ENCODE results near the gene CPVL. TPM values are rescaled to one million over a fixed set of nuclear protein-coding genes. Genes with fewer than 3 reads are reported as not detected.

Gene CPVL
- total RNA-seq, 1 donor from 2014 or later, result 56.6 TPM

DNA sequence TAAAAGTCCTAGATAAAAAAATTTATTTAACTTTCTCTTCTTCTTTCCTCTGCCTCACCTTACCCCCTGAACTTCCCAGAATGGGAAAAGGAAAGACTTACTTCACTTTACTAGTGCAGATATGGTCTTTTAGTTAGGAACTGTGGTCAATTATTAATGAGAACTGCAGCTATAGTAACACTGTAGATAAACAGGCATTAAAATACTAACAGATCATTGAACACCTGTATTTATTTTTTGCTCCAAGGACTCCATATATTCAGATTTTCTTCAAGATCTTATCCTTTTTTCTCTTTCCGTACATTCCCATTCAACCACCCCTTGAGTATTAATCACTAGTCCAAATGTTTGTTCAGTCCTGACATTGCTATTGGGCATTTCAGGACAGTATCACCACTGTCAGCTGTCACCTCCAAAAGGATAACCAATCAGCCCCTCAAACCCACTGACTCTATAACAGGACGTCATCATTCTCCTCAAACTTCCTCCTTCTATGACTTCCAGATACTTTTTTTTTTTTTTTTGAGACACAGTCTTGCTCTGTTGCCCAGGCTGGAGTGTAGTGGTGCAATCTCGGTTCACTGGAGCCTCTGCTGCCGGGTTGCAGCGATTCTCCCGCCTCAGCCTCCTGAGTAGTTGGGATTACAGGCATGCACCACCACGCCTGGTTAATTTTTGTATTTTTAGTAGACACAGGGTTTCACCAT, 4.2 kb downstream of the CPVL start:
- Mint-ChIP-seq H3K27ac (no peak overlapping the region), H3K4me1 (peaks cover 34% of the 10 kb centered on the region), H3K9me3 (no peaks in the 10 kb centered on the region), H3K36me3 (no peaks in the 10 kb centered on the region), H3K4me3 (no peak overlapping the region), H3K27me3 (ENCODE audit: insufficient read depth, low read depth) (peaks cover 17% of the 10 kb centered on the region)
- Histone ChIP-seq H3K36me3 (no peaks in the 10 kb centered on the region), H3F3A (ENCODE audit: low read depth) (no peaks in the 10 kb centered on the region), H4K20me1 (ENCODE audit: low read depth) (no peaks in the 10 kb centered on the region), H3K4me3 (no peak overlapping the region), H3K27me3 (peaks cover 33% of the 10 kb centered on the region), H3K79me2 (ENCODE audit: low read depth) (no peaks in the 10 kb centered on the region), H3K4me1 (peaks cover 23% of the 10 kb centered on the region), H3K27ac (no peak overlapping the region), H3K9ac (no peak overlapping the region), H3K4me2 (no peak overlapping the region), H3K9me3 (ENCODE audit: low read depth) (no peaks in the 10 kb centered on the region), H2AFZ (replicated peaks) (no peak overlapping the region)
- TF ChIP-seq EZH2phosphoT487 (IDR thresholded peaks at IDR 0.05), result no peak
- no peak for TF ChIP-seq EZH2 (IDR thresholded peaks at IDR 0.05)
- TF ChIP-seq, protein P1, sequence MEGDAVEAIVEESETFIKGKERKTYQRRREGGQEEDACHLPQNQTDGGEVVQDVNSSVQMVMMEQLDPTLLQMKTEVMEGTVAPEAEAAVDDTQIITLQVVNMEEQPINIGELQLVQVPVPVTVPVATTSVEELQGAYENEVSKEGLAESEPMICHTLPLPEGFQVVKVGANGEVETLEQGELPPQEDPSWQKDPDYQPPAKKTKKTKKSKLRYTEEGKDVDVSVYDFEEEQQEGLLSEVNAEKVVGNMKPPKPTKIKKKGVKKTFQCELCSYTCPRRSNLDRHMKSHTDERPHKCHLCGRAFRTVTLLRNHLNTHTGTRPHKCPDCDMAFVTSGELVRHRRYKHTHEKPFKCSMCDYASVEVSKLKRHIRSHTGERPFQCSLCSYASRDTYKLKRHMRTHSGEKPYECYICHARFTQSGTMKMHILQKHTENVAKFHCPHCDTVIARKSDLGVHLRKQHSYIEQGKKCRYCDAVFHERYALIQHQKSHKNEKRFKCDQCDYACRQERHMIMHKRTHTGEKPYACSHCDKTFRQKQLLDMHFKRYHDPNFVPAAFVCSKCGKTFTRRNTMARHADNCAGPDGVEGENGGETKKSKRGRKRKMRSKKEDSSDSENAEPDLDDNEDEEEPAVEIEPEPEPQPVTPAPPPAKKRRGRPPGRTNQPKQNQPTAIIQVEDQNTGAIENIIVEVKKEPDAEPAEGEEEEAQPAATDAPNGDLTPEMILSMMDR (IDR thresholded peaks at IDR 0.05), result no peak
- DNase-seq (ENCODE audit: low spot score), result no peak

- H3K4me3 Mint-ChIP-seq, result no peak overlapping the region
- peaks cover 21% of the 10 kb centered on the region for H3K27me3 ChIP-seq
- DNase-seq (ENCODE audit: low spot score), result no peak
- H3F3A ChIP-seq (ENCODE audit: low read depth), result no peaks in the 10 kb centered on the region
- H3K9ac ChIP-seq, result no peak overlapping the region
- H3K4me2 ChIP-seq, result no peak overlapping the region
- H3K4me3 ChIP-seq, result no peak overlapping the region
- no peak overlapping the region for H3K27ac Mint-ChIP-seq
- no peak overlapping the region for H2AFZ ChIP-seq (replicated peaks)
- no peaks in the 10 kb centered on the region for H3K36me3 ChIP-seq
- no peaks in the 10 kb centered on the region for H4K20me1 ChIP-seq (ENCODE audit: low read depth)
- no peaks in the 10 kb centered on the region for H3K36me3 Mint-ChIP-seq
- peaks cover 25% of the 10 kb centered on the region for H3K4me1 Mint-ChIP-seq
- TF ChIP-seq EZH2 (IDR thresholded peaks at IDR 0.05) (no peak), EZH2phosphoT487 (IDR thresholded peaks at IDR 0.05) (no peak)
- TF ChIP-seq, protein P1 (IDR thresholded peaks at IDR 0.05), result no peak
- no peaks in the 10 kb centered on the region for H3K9me3 Mint-ChIP-seq
- no peaks in the 10 kb centered on the region for H3K79me2 ChIP-seq (ENCODE audit: low read depth)
- H3K27ac ChIP-seq, result no peak overlapping the region
- H3K9me3 ChIP-seq (ENCODE audit: low read depth), result peaks cover 3% of the 10 kb centered on the region
- H3K4me1 ChIP-seq, result peaks cover 16% of the 10 kb centered on the region
- H3K27me3 Mint-ChIP-seq (ENCODE audit: insufficient read depth, low read depth), result peaks cover 11% of the 10 kb centered on the region
Measured at GRCh38 chr7:29140873-29141468, 5.4 kb downstream of the CPVL start.

GRCh38 chr7:29139796-29140195, 6.5 kb downstream of the CPVL start:
- H3K36me3 ChIP-seq, result no peaks in the 10 kb centered on the region
- no peak overlapping the region for H2AFZ ChIP-seq (replicated peaks)
- no peak overlapping the region for H3K4me3 ChIP-seq
- no peak overlapping the region for H3K4me2 ChIP-seq
- Mint-ChIP-seq H3K9me3 (peaks cover 4% of the 10 kb centered on the region), H3K4me3 (no peak overlapping the region), H3K4me1 (peaks cover 13% of the 10 kb centered on the region), H3K27me3 (ENCODE audit: insufficient read depth, low read depth) (peaks cover 7% of the 10 kb centered on the region), H3K36me3 (no peaks in the 10 kb centered on the region), H3K27ac (no peak overlapping the region)
- H4K20me1 ChIP-seq (ENCODE audit: low read depth), result no peaks in the 10 kb centered on the region
- H3K27me3 ChIP-seq, result peaks cover 10% of the 10 kb centered on the region
- H3K9ac ChIP-seq, result no peak overlapping the region
- H3K27ac ChIP-seq, result no peak overlapping the region
- H3K4me1 ChIP-seq, result peaks cover 9% of the 10 kb centered on the region
- TF ChIP-seq EZH2 (IDR thresholded peaks at IDR 0.05) (no peak), EZH2phosphoT487 (IDR thresholded peaks at IDR 0.05) (no peak)
- TF ChIP-seq, protein P1 (IDR thresholded peaks at IDR 0.05), result no peak
- no peaks in the 10 kb centered on the region for H3F3A ChIP-seq (ENCODE audit: low read depth)
- H3K9me3 ChIP-seq (ENCODE audit: low read depth), result peaks cover 3% of the 10 kb centered on the region
- no peak for DNase-seq (ENCODE audit: low spot score)
- H3K79me2 ChIP-seq (ENCODE audit: low read depth), result no peaks in the 10 kb centered on the region

Measured in neural progenitor cell (in vitro differentiated cells).